IMR-90 (cell line): ENCODE results near the gene GATD1. TPM values are rescaled to one million over a fixed set of nuclear protein-coding genes. Genes with fewer than 3 reads are reported as not detected.

Source experiments
- SMC3 ChIP-seq: fragments of 150-350 bp; IDR thresholded peaks from 2 replicates; pipeline ENCODE4 v1.6.1; 2016; ENCODE audit warnings: low read depth, mild to moderate bottlenecking, antibody characterized with exemption, low read length, moderate library complexity
- microRNA-seq, 2 experiments: library from miRNA; stranded (forward) in 1 of 2; unstranded in 1 of 2; fragments of 10-50 nt in 1 of 2; fragments of <30 nt in 1 of 2; gene quantifications in 1 of 2; microRNA quantifications in 1 of 2; one replicate each; pipeline versions ENCODE3 to v1.1.0; 2013 to 2020; ENCODE audit not compliant: insufficient read depth in 1 of 2, insufficient read length in 1 of 2, unreplicated experiment in 1 of 2
- polyA plus RNA-seq, 3 experiments: library from polyadenylated mRNA; depleted of rRNA; stranded (reverse); fragments of >200 nt; gene quantifications; 2 replicates each; pipeline ENCODE4 v1.2.3, GENCODE V29; 2012; ENCODE audit warnings: low replicate concordance in 1 of 3
- small RNA-seq, 5 experiments: library from RNA; depleted of rRNA; stranded (forward); fragments of <200 nt; gene quantifications; one replicate each; pipeline ENCODE3, GENCODE V24; 2012
- total RNA-seq: library from RNA; depleted of rRNA; stranded (reverse); fragments of >200 nt; gene quantifications from 2 replicates; pipeline ENCODE4 v1.2.3, GENCODE V29; 2012; rRNA removed

Gene GATD1
- total and polyA plus RNA-seq, 2 of the 4 experiments (the other 2 are of a cell fraction), result 3.0 to 52.5 TPM

DNA sequence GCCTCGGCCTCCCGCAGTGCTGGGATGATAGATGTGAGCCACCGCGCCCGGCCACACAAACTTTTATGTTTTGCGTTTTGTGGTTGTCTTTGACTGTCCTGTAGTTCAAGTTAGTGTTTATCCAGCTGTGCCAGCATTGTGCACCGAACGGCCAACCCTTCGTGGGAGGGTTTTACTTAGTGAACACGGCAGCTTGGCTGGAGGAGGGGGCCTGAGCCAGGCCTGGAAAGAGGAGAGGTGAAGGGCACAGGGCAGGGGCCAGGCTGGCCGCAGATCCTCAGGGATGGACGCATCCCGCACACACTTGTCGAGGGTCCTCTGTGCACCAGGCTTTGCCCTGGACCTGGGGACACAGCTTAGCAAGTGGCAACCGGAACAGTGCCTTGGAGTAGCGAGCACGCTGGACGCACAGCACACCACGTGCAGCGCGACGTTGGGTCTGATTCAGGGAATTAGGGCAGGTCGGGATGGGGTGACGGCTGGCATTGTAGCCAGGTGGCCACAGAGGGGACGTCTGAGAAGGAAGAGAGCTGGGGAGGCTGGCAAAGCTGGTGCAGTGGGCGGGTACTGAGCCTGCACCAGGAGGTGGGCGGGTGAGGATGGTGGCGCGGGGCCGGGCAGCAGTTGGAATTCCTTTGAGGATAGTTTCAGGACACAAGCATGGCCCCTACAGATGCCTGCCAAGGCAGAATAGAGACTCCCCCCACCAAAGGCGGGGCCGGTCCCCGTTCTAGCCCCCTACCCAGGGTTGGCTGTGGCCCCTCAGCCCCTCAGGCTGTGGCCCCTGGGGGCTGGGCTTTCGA is 57.9 kb downstream of the GATD1 start (continued):
- TF ChIP-seq SMC3, result no peak

Small RNA genes within 50 kb of the gene (microRNA-seq; reads per million reads assigned to microRNA genes)
- gene SNORA52 (ENCODE audit: insufficient read depth, insufficient read length), result not detected

Small RNA genes within 50 kb of the gene (small RNA-seq; reads per million reads assigned to genes)
- 0 reads per million in 5 experiments for gene SNORA52

Other genes with a start within 250 kb of the GATD1 start
- 99.4 and 108 TPM in 2 replicates for gene HRAS, start 241.9 kb downstream of the GATD1 start, total RNA-seq
- gene HRAS, start 241.9 kb downstream of the GATD1 start, polyA plus RNA-seq (2012; rRNA removed), result 123 and 154 TPM in 2 replicates
- gene LRRC56, start 240.0 kb downstream of the GATD1 start, total RNA-seq, result 0.28 and 0.36 TPM in 2 replicates
- 1.3 and 1.7 TPM in 2 replicates for gene LRRC56, start 240.0 kb downstream of the GATD1 start, polyA plus RNA-seq (2012; rRNA removed)
- 0.18 and 0.28 TPM in 2 replicates for gene LMNTD2, start 216.7 kb downstream of the GATD1 start, total RNA-seq
- gene LMNTD2, start 216.7 kb downstream of the GATD1 start, polyA plus RNA-seq (2012; rRNA removed), result 1.3 and 2.5 TPM in 2 replicates
- gene RASSF7, start 216.5 kb downstream of the GATD1 start, total RNA-seq, result 6.8 and 6.9 TPM in 2 replicates
- 18.5 and 24.2 TPM in 2 replicates for gene RASSF7, start 216.5 kb downstream of the GATD1 start, polyA plus RNA-seq (2012; rRNA removed)
- 10.9 and 12.2 TPM in 2 replicates for gene PHRF1, start 201.0 kb downstream of the GATD1 start, total RNA-seq
- gene PHRF1, start 201.0 kb downstream of the GATD1 start, polyA plus RNA-seq (2012; rRNA removed), result 17.5 and 23.0 TPM in 2 replicates
- gene IRF7, start 161.5 kb downstream of the GATD1 start, total RNA-seq, result 1.4 and 1.6 TPM in 2 replicates
- 4.5 and 5.8 TPM in 2 replicates for gene IRF7, start 161.5 kb downstream of the GATD1 start, polyA plus RNA-seq (2012; rRNA removed)
- gene CDHR5, start 152.5 kb downstream of the GATD1 start, total RNA-seq, result not detected in 2 replicates
- gene CDHR5, start 152.5 kb downstream of the GATD1 start, polyA plus RNA-seq (2012; rRNA removed), result not detected in 2 replicates
- not detected in 2 replicates for gene SCT, start 150.3 kb downstream of the GATD1 start, total RNA-seq
- gene SCT, start 150.3 kb downstream of the GATD1 start, polyA plus RNA-seq (2012; rRNA removed), result not detected in 2 replicates
- not detected in 2 replicates for gene DRD4, start 140.2 kb downstream of the GATD1 start, total RNA-seq
- not detected in 2 replicates for gene DRD4, start 140.2 kb downstream of the GATD1 start, polyA plus RNA-seq (2012; rRNA removed)
- 21.7 and 22.9 TPM in 2 replicates for gene DEAF1, start 82.3 kb downstream of the GATD1 start, total RNA-seq
- gene DEAF1, start 82.3 kb downstream of the GATD1 start, polyA plus RNA-seq (2012; rRNA removed), result 31.6 and 35.8 TPM in 2 replicates
- gene TMEM80, start 81.7 kb downstream of the GATD1 start, total RNA-seq, result 5.0 and 5.6 TPM in 2 replicates
- 21.2 and 21.7 TPM in 2 replicates for gene TMEM80, start 81.7 kb downstream of the GATD1 start, polyA plus RNA-seq (2012; rRNA removed)
- gene EPS8L2, start 71.3 kb downstream of the GATD1 start, total RNA-seq, result 12.2 and 17.2 TPM in 2 replicates
- gene EPS8L2, start 71.3 kb downstream of the GATD1 start, polyA plus RNA-seq (2012; rRNA removed), result 38.7 and 39.4 TPM in 2 replicates
- 147 and 156 TPM in 2 replicates for gene TALDO1, start 30.0 kb downstream of the GATD1 start, total RNA-seq
- gene TALDO1, start 30.0 kb downstream of the GATD1 start, polyA plus RNA-seq (2012; rRNA removed), result 210 and 228 TPM in 2 replicates
- gene CEND1, start 12.6 kb upstream of the GATD1 start, total RNA-seq, result 0.83 and 0.90 TPM in 2 replicates
- gene CEND1, start 12.6 kb upstream of the GATD1 start, polyA plus RNA-seq (2012; rRNA removed), result 4.0 and 5.0 TPM in 2 replicates
- 7.2 and 8.2 TPM in 2 replicates for gene SLC25A22, start 20.8 kb upstream of the GATD1 start, total RNA-seq
- 41.3 and 48.8 TPM in 2 replicates for gene SLC25A22, start 20.8 kb upstream of the GATD1 start, polyA plus RNA-seq (2012; rRNA removed)
- 0.56 and 1.3 TPM in 2 replicates for gene PIDD1, start 27.7 kb upstream of the GATD1 start, total RNA-seq
- gene PIDD1, start 27.7 kb upstream of the GATD1 start, polyA plus RNA-seq (2012; rRNA removed), result 16.4 and 20.3 TPM in 2 replicates
- gene RPLP2, start 32.5 kb upstream of the GATD1 start, total RNA-seq, result 59.9 and 95.0 TPM in 2 replicates
- gene RPLP2, start 32.5 kb upstream of the GATD1 start, polyA plus RNA-seq (2012; rRNA removed), result 1,851 and 1,897 TPM in 2 replicates
- gene PNPLA2, start 41.4 kb upstream of the GATD1 start, total RNA-seq, result 7.0 and 7.2 TPM in 2 replicates
- gene PNPLA2, start 41.4 kb upstream of the GATD1 start, polyA plus RNA-seq (2012; rRNA removed), result 94.3 and 109 TPM in 2 replicates
- gene CRACR2B, start 50.4 kb upstream of the GATD1 start, total RNA-seq, result 0.28 and 0.54 TPM in 2 replicates
- 2.5 and 3.2 TPM in 2 replicates for gene CRACR2B, start 50.4 kb upstream of the GATD1 start, polyA plus RNA-seq (2012; rRNA removed)
- 789 and 1,150 TPM in 2 replicates for gene CD151, start 55.5 kb upstream of the GATD1 start, total RNA-seq
- gene CD151, start 55.5 kb upstream of the GATD1 start, polyA plus RNA-seq (2012; rRNA removed), result 1,267 and 1,435 TPM in 2 replicates
- 44.4 and 123 TPM in 2 replicates for gene POLR2L, start 65.0 kb upstream of the GATD1 start, total RNA-seq
- 416 and 907 TPM in 2 replicates for gene POLR2L, start 65.0 kb upstream of the GATD1 start, polyA plus RNA-seq (2012; rRNA removed)
- 143 and 161 TPM in 2 replicates for gene TSPAN4, start 65.4 kb upstream of the GATD1 start, total RNA-seq
- gene TSPAN4, start 65.4 kb upstream of the GATD1 start, polyA plus RNA-seq (2012; rRNA removed), result 293 and 327 TPM in 2 replicates
- gene CHID1, start 133.3 kb upstream of the GATD1 start, total RNA-seq, result 30.3 and 34.2 TPM in 2 replicates
- gene CHID1, start 133.3 kb upstream of the GATD1 start, polyA plus RNA-seq (2012; rRNA removed), result 121 and 140 TPM in 2 replicates
- 19.9 and 20.3 TPM in 2 replicates for gene AP2A2, start 148.4 kb upstream of the GATD1 start, total RNA-seq
- 49.0 and 53.6 TPM in 2 replicates for gene AP2A2, start 148.4 kb upstream of the GATD1 start, polyA plus RNA-seq (2012; rRNA removed)